Middle frontal gyrus (tissue), 1 donor: ENCODE measurements around the gene CDON.
"Not testable (repeated sequence)": the region's sequence is repeated elsewhere in the genome, so short reads cannot be mapped to it uniquely, and the experiment has no call there.

Source experiments
- DNase-seq: peaks from one replicate; pipeline ENCODE4 v3.0.0-alpha.2; 2015; ENCODE audit warnings: low spot score; ENCODE audit errors: extremely low spot score

CDON gene

GRCh38 chr11:126048197-126048596 is 14.5 kb downstream of the CDON start:
- no peak for DNase-seq

GRCh38 chr11:126046570-126047195 is 16.0 kb downstream of the CDON start:
- no peak for DNase-seq

- DNase-seq, result no peak
These were observed 23.0 kb downstream of the CDON start for GRCh38 chr11:126039485-126040271.

GRCh38 chr11:126035718-126036117 is 26.9 kb downstream of the CDON start:
- DNase-seq, result no peak

DNA sequence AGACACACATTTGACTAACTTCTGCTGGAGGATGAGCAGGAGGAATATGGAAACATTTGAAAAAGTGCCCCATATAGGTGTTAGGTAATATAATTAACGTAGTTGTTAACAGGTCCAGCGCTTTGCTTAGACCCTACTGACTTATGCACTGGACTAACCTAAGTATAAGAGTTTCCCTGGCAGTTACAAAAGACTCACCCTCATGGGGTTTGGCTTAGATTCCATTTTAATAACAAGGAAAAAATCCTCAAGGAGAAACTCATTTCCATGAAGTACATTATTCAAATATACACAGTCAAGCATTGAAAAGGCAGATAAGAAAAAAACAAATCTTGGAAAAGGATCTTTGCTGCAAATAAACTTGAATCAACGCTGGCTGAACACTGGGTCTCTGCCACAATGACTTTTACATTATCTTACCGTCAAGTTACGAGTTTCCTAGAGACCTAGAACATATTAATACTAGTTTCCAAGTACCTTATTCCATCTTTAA is 27.7 kb downstream of the CDON start:
- no peak for DNase-seq

- no peak for DNase-seq
These were observed 28.4 kb downstream of the CDON start for GRCh38 chr11:126034039-126034932.

- no peak for DNase-seq
These were observed 30.3 kb downstream of the CDON start for GRCh38 chr11:126032375-126032774.

DNA sequence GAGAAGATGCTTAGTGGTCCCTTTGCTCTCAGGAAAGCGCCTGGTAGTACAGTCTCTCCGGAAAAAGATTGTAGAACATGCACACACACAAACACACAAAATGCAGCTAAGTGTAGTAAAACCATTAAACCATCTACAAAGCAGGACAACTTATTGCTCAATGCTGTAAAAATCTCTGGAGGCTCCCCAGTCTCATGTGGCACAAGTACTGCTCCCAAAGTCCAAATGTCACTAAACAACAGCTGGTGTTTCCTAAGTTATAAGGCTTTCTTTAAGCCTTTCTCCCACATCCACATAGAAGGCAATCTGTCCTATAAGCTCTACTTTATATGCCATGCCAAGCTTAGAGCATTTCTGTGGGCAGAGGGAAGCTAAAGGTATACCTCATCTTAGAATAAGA is 32.9 kb downstream of the CDON start:
- no peak for DNase-seq

DNA sequence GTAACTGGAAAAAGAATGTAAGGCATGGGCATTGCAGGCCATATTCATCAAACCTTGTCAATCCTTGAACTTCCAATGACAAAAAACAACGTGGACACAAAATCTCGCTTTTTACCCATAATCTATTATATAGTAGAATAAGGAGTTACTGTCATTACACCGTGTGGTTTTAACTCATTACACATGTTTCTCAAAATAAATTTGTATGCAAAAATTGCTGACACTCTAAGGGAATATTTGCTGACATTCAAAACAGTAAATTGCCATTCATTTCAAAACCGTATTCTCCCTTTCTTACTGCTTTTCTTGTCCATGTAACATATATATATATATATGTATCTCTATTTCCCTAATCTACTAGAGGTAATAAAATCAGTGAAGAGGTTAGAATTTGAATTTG is 33.4 kb downstream of the CDON start:
- DNase-seq, result no peak

DNA sequence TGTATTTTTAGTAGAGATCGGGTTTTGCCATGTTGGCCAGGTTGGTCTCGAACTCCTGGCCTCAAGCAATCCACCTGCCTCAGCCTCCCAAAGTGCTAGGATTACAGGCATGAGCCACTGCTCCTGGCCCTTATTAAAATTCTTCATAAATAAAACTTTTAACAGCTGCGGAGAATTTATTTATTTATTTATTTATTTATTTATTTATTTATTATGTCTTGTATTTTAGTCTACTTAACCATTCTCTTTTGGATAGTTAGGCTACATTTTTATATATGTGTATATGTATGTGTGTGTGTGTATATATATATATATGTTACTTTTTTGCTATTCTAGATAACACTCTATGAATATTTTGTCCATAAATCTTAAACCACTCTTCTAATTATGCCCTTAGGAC is 34.1 kb downstream of the CDON start:
- not testable (repeated sequence) for DNase-seq

GRCh38 chr11:126026579-126026978 is 36.1 kb downstream of the CDON start:
- no peak for DNase-seq

- DNase-seq, result no peak
These were observed 36.8 kb downstream of the CDON start for GRCh38 chr11:126025822-126026221.

DNA sequence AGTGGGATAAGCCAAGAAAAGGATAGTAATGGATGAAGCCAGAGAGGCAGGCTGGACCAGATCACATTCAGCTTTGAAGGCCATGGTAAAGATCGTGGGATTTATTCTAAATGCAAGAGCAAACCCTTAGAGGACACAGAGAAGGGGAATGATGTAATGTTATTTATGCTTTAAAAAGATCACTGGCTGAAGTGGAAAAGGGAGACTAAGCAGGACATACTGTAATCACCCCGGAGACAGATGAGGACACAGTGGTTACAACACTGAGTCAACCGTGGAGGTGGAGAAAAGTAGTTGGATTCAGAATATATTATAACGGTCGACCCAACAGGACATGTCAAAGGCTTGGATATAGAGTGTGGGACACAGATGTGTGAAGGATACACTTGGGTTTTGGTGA is 38.5 kb downstream of the CDON start:
- no peak for DNase-seq

GRCh38 chr11:126012852-126013251 is 49.8 kb downstream of the CDON start:
- DNase-seq, result no peak

GRCh38 chr11:126011754-126012153 is 50.9 kb downstream of the CDON start:
- no peak for DNase-seq

GRCh38 chr11:126011265-126011664 is 51.4 kb downstream of the CDON start:
- no peak for DNase-seq

DNA sequence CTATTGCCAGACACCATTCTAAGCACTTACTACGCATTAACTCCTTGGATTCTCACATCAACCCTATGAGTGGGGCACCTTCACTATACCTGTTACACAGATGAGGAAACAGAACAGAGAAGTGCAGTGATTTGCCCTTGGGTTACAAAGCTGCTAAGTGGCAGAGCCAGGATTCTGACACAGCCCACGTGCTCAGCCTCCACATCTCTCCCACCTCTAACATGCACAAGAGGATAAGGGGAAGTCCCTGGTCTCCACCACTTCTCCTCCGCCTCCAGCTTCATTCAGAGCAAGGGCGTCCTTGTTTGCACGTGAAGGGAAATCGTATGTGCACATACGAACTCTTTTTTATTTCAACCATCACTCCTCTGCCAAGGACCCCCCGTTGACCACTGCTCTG is 53.7 kb downstream of the CDON start:
- DNase-seq, result no peak

- no peak for DNase-seq
These were observed 55.4 kb downstream of the CDON start for GRCh38 chr11:126007238-126007637.

GRCh38 chr11:126006068-126006467 is 56.6 kb downstream of the CDON start:
- no peak for DNase-seq

DNA sequence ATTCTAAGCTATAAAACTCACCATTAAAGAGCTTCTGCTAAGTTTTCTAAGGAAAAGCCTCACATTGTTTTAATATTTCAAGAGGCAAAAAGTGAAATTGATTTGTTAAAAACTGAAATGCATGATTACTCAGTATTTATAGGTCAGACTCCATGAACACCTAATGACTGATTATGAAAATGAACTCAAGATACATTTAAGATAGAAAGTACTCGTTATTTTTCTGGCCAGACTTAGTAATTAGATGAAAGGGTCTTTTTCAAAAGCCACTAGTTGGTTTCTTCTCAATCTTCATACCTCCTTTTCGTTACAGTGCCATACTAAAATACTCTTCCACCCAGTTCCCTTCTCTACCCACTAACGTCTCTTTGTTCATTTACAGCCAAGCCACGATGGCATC is 60.5 kb downstream of the CDON start:
- no peak for DNase-seq

- no peak for DNase-seq
These were observed 63.3 kb downstream of the CDON start for GRCh38 chr11:125999234-125999880.
